Gastrocnemius medialis (tissue), 4 donors: ENCODE results near the gene RGS19.

Experiments
- CTCF ChIP-seq, 5 experiments: fragments of 450-650 bp in 3 of 5; fragments of 200-600 bp in 2 of 5; sonication (generic) in 2 of 5; IDR thresholded peaks in 4 of 5; conservative IDR thresholded peaks in 1 of 5; 1 replicate in 4 of 5; 2 replicates in 1 of 5; pipeline ENCODE4 v1.5.1; 2016 to 2019; ENCODE audit warnings: antibody characterized with exemption in 5 of 5, mild to moderate bottlenecking in 3 of 5, moderate library complexity in 3 of 5
- POLR2A ChIP-seq, 2 donors: fragments of 450-650 bp; IDR thresholded peaks; one replicate each; pipeline ENCODE4 v1.6.1; 2017; ENCODE audit warnings: antibody characterized with exemption in 2 of 2, mild to moderate bottlenecking in 2 of 2, moderate library complexity in 2 of 2

GRCh38 chr20:64067733-64068307 lies 11.5 kb downstream of the RGS19 start:
- no peak for TF ChIP-seq CTCF (IDR thresholded peaks at IDR 0.05 in 4 of 5, conservative IDR thresholded peaks at IDR 0.05 in 1 of 5)
- TF ChIP-seq POLR2A (IDR thresholded peaks at IDR 0.05): no peak
